ENCODE data around the gene MRAS. TPM values are rescaled to one million over a fixed set of nuclear protein-coding genes. Genes with fewer than 3 reads are reported as not detected.

The MRAS gene
- total RNA-seq, 4 donors from 2014 or later = 107 to 289 (median 171) TPM

DNA sequence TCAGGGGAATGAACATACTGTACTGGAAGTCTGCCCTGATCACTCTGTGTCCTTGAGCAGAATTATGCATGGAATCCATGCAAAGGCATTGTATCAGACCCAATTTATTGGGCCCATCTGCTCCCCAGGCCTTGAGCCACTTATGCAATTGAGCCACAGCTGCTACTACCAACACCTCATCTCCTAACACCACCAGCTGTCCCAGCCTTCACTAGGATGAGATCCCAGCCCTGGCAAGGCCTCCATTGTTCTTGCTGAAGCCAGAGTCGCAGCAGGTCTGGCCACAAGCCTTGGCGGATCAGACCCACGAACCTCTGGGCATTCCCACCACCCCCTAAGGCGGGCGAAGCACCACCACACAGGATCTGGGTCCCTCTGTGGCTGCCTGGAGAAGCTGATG, 9.6 kb upstream of the MRAS start:
- TF ChIP-seq POLR2A (IDR thresholded peaks at IDR 0.05) (no peak), EP300 (IDR thresholded peaks at IDR 0.05) (no peak)
- TF ChIP-seq, protein P1, sequence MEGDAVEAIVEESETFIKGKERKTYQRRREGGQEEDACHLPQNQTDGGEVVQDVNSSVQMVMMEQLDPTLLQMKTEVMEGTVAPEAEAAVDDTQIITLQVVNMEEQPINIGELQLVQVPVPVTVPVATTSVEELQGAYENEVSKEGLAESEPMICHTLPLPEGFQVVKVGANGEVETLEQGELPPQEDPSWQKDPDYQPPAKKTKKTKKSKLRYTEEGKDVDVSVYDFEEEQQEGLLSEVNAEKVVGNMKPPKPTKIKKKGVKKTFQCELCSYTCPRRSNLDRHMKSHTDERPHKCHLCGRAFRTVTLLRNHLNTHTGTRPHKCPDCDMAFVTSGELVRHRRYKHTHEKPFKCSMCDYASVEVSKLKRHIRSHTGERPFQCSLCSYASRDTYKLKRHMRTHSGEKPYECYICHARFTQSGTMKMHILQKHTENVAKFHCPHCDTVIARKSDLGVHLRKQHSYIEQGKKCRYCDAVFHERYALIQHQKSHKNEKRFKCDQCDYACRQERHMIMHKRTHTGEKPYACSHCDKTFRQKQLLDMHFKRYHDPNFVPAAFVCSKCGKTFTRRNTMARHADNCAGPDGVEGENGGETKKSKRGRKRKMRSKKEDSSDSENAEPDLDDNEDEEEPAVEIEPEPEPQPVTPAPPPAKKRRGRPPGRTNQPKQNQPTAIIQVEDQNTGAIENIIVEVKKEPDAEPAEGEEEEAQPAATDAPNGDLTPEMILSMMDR (IDR thresholded peaks at IDR 0.05) = no peak
- no peak overlapping the region for H3K4me3 ChIP-seq
- DNase-seq (ENCODE audit: low spot score in 2 of 2) = no peak
- H3K27me3 ChIP-seq = no peaks in the 10 kb centered on the region
- no peaks in the 10 kb centered on the region for H3K9me3 ChIP-seq
- H3K36me3 ChIP-seq = no peaks in the 10 kb centered on the region
- H3K4me1 ChIP-seq = no peaks in the 10 kb centered on the region
- H3K27ac ChIP-seq = no peak overlapping the region
- WGBS, 2 donors = 90 to 93% methylated on average over 5 of the region's 5 CpGs

DNA sequence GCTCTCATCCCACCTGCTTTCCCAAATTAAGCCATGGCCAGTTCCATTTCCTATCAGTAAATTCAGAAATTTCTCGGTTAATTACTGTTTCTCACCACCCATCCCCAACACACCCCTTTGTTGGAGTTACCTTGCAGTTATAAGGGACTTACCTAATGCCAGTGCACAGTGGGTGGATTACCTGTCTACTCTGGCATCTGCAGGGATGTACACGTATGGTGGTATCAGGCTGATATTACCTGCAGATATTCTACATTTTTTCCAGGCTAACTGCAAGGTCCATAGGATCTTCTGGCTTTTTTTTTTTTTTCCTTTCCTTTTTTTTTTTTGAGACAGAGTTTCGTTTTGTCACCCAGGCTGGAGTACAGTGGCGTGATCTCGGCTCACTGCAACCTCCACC, 7.9 kb upstream of the MRAS start:
- H3K4me3 ChIP-seq = no peak overlapping the region
- H3K27ac ChIP-seq = no peak overlapping the region
- DNase-seq (ENCODE audit: low spot score in 2 of 2) = no peak
- TF ChIP-seq EP300 (IDR thresholded peaks at IDR 0.05) = no peak
- no peak for TF ChIP-seq POLR2A (IDR thresholded peaks at IDR 0.05)
- TF ChIP-seq, protein P1 (IDR thresholded peaks at IDR 0.05) = no peak
- H3K9me3 ChIP-seq = no peaks in the 10 kb centered on the region
- H3K27me3 ChIP-seq = no peaks in the 10 kb centered on the region
- 93 to 95% methylated on average over 5 of the region's 5 CpGs for WGBS, 2 donors
- H3K4me1 ChIP-seq = no peaks in the 10 kb centered on the region
- no peaks in the 10 kb centered on the region for H3K36me3 ChIP-seq

DNA sequence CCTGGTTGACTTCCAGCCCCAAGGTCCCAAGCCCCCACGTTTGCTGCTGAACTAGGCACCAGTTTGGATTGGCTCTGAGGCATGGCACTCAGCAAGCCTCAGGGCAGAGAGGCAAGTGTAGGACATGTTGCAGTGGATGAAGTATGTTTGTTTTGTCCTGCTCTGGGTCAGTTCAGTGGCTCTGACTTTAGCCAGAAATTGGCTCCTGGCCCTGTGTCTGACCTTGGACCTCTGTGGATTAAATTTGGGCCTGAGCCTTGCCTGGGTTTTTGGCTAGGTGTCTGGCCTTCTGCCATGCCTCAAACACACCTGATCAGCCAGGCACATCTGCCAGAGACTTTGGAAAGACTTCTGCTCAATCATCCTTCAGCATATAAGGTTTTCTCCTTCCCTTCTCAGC, 3.6 kb upstream of the MRAS start:
- DNase-seq (ENCODE audit: low spot score in 2 of 2) = no peak
- TF ChIP-seq, protein P1 (IDR thresholded peaks at IDR 0.05) = no peak
- TF ChIP-seq POLR2A (IDR thresholded peaks at IDR 0.05) = no peak
- no peak for TF ChIP-seq EP300 (IDR thresholded peaks at IDR 0.05)
- H3K4me1 ChIP-seq = peaks cover 0 to 7% (median under 1%) of the 10 kb centered on the region in 4 donors
- no peak overlapping the region for H3K4me3 ChIP-seq
- 40 to 67% methylated on average over 1 of the region's 1 CpG for WGBS, 2 donors
- H3K36me3 ChIP-seq = no peaks in the 10 kb centered on the region
- no peaks in the 10 kb centered on the region for H3K27me3 ChIP-seq
- no peaks in the 10 kb centered on the region for H3K9me3 ChIP-seq
- no peak overlapping the region for H3K27ac ChIP-seq

DNA sequence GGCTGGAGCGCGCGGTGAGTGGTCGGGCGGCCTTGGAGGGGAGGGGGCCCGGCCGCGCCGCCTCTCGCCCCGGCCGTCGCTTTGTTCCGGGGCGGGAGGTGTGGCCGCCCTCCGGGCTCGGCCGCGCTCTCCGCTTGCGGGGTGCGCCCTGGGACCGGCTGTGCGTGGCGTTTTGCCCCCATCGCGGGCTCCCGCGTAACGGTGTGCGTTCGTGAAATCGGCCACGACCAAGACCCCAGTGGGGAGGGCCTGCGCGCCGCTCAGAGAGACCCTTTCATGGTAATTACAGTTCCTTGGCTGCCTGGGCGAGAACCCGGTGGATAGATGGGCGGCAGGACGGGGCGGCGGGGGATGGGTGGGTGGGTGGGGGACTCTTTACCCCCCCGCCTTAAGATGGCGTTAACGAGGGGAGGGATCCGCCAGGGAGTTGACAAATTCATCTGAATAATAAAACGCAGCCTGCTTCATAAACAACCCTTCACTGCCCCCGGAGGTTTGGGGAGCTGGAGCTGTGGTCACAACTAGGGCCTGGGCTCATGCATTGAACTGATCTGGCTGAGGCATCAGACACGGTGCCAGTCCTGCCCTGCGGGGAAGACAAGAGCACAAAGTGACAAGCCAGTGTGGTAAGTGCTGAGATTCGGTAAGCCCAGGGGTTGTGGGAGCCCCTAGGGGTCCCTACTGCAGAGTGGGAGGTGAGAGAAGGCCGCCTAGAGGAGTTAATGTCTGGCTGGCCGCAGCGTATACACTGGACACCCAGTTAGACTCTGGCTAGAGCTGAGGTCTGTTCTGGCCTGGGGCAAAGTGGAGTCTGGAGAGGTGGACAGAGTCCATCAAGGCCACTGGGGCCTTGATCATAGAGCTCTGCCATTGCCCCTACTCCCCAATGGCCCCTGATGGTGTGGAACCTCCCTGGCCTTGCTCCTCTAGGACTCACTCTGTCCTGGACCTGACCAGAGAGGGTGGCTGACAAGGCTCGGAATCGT, 668 bp downstream of the MRAS start:
- peak overlapping the region; percentile 85 to 98 (median 92) for H3K27ac ChIP-seq
- 5 to 8% methylated on average over 28 to 54 of the region's 58 CpGs for WGBS, 2 donors
- no peak for DNase-seq (ENCODE audit: low spot score in 2 of 2)
- H3K4me3 ChIP-seq = peak overlapping the region; percentile 59 to 87 (median 80)
- no peaks in the 10 kb centered on the region for H3K27me3 ChIP-seq
- no peaks in the 10 kb centered on the region for H3K36me3 ChIP-seq
- no peak for TF ChIP-seq POLR2A (IDR thresholded peaks at IDR 0.05)
- TF ChIP-seq EP300 (IDR thresholded peaks at IDR 0.05) = no peak
- TF ChIP-seq, protein P1 (IDR thresholded peaks at IDR 0.05) = no peak
- H3K4me1 ChIP-seq = peaks cover 0 to 40% (median 22%) of the 10 kb centered on the region in 4 donors
- H3K9me3 ChIP-seq = no peaks in the 10 kb centered on the region
